Neural progenitor cell (in vitro differentiated cells): ENCODE measurements around the gene MRC2. TPM values are rescaled to one million over a fixed set of nuclear protein-coding genes. Genes with fewer than 3 reads are reported as not detected.

Experiments used
- DNase-seq: peaks from one replicate; pipeline ENCODE4 v3.0.0-alpha.2; 2016; ENCODE audit warnings: low spot score
- H2AFZ ChIP-seq: fragments of 200-600 bp; sonication (generic); replicated peaks from 2 replicates; pipeline ENCODE4 v1.6.1; 2016; ENCODE audit warnings: antibody characterized with exemption
- H3F3A ChIP-seq: fragments of 200-600 bp; sonication (generic); 2 replicates; pipeline ENCODE4 v1.6.1; 2016; ENCODE audit warnings: antibody characterized with exemption, low read depth
- H3K27ac ChIP-seq: fragments of 200-600 bp; sonication (generic); 2 replicates; pipeline ENCODE4 v1.5.1; 2016; ENCODE audit warnings: mild to moderate bottlenecking
- H3K27me3 ChIP-seq: fragments of 200-600 bp; sonication (generic); 2 replicates; pipeline ENCODE4 v1.6.1; 2016; ENCODE audit warnings: mild to moderate bottlenecking, moderate library complexity
- H3K36me3 ChIP-seq: fragments of 200-600 bp; sonication (generic); 2 replicates; pipeline ENCODE4 v1.5.1; 2016
- H3K4me1 ChIP-seq: fragments of 200-600 bp; sonication (generic); 2 replicates; pipeline ENCODE4 v1.6.1; 2016; ENCODE audit warnings: mixed run types
- H3K4me2 ChIP-seq: fragments of 200-600 bp; sonication (generic); 2 replicates; pipeline ENCODE4 v1.6.1; 2016
- H3K4me3 ChIP-seq: fragments of 200-600 bp; sonication (generic); 2 replicates; pipeline ENCODE4 v1.5.1; 2016
- H3K79me2 ChIP-seq: fragments of 200-600 bp; sonication (generic); 2 replicates; pipeline ENCODE4 v1.6.1; 2016; ENCODE audit warnings: low read depth
- H3K9ac ChIP-seq: fragments of 200-600 bp; sonication (generic); 2 replicates; pipeline ENCODE4 v1.6.1; 2016
- H3K9me3 ChIP-seq: fragments of 200-600 bp; sonication (generic); 2 replicates; pipeline ENCODE4 v1.5.1; 2016; ENCODE audit warnings: low read depth
- H4K20me1 ChIP-seq: fragments of 200-600 bp; sonication (generic); 2 replicates; pipeline ENCODE4 v1.6.1; 2016; ENCODE audit warnings: low read depth
- H3K27ac Mint-ChIP-seq: 3 replicates; pipeline ENCODE4 v1.8.0; 2021; ENCODE audit warnings: mixed read lengths
- H3K27me3 Mint-ChIP-seq: 2 replicates; pipeline ENCODE4 v1.8.0; 2022; ENCODE audit warnings: low read depth, mild to moderate bottlenecking, inconsistent platforms, moderate library complexity, mixed read lengths; ENCODE audit not compliant: insufficient read depth
- H3K36me3 Mint-ChIP-seq: 3 replicates; pipeline ENCODE4 v1.8.0; 2021; ENCODE audit warnings: mixed read lengths
- H3K4me1 Mint-ChIP-seq: 3 replicates; pipeline ENCODE4 v1.8.0; 2021; ENCODE audit warnings: mixed read lengths
- H3K4me3 Mint-ChIP-seq: 3 replicates; pipeline ENCODE4 v1.8.0; 2021; ENCODE audit warnings: mild to moderate bottlenecking, moderate library complexity, mixed read lengths
- H3K9me3 Mint-ChIP-seq: 3 replicates; pipeline ENCODE4 v1.8.0; 2020; ENCODE audit warnings: mixed read lengths
- EZH2 ChIP-seq: fragments of 200-600 bp; sonication (generic); IDR thresholded peaks from 2 replicates; pipeline ENCODE4 v1.6.1; 2017; ENCODE audit warnings: antibody characterized with exemption, mild to moderate bottlenecking, moderate library complexity
- EZH2phosphoT487 ChIP-seq: fragments of 200-600 bp; sonication (generic); IDR thresholded peaks from 2 replicates; pipeline ENCODE4 v1.6.1; 2017; ENCODE audit warnings: antibody characterized with exemption
- total RNA-seq: library from RNA; depleted of rRNA; stranded (reverse); fragments of >200 nt; gene quantifications from 2 replicates; pipeline ENCODE4 v1.2.3, GENCODE V29; 2015; ENCODE audit warnings: low replicate concordance
- TF ChIP-seq, protein P1 (sequence below): fragments of 200-600 bp; sonication (generic); IDR thresholded peaks from 2 replicates; pipeline ENCODE4 v1.5.1; 2017; ENCODE audit warnings: antibody characterized with exemption, mild to moderate bottlenecking

MRC2 gene
- total RNA-seq, 1 donor from 2014 or later: 24.6 TPM

- no peak overlapping the region for H3K4me3 ChIP-seq
- H4K20me1 ChIP-seq: no peaks in the 10 kb centered on the region
- H2AFZ ChIP-seq: no peak overlapping the region
- H3F3A ChIP-seq: no peaks in the 10 kb centered on the region
- no peak overlapping the region for H3K4me2 ChIP-seq
- no peaks in the 10 kb centered on the region for H3K9me3 ChIP-seq
- peaks cover 9% of the 10 kb centered on the region for H3K4me1 ChIP-seq
- no peak overlapping the region for H3K27ac Mint-ChIP-seq
- no peaks in the 10 kb centered on the region for H3K79me2 ChIP-seq
- no peak overlapping the region for H3K27ac ChIP-seq
- no peak overlapping the region for H3K4me3 Mint-ChIP-seq
- H3K27me3 ChIP-seq: no peaks in the 10 kb centered on the region
- DNase-seq: no peak
- no peaks in the 10 kb centered on the region for H3K36me3 Mint-ChIP-seq
- no peak overlapping the region for H3K9ac ChIP-seq
- H3K9me3 Mint-ChIP-seq: peaks cover 9% of the 10 kb centered on the region
- peaks cover 12% of the 10 kb centered on the region for H3K4me1 Mint-ChIP-seq
- no peak for TF ChIP-seq EZH2
- no peak for TF ChIP-seq EZH2phosphoT487
- TF ChIP-seq, protein P1, sequence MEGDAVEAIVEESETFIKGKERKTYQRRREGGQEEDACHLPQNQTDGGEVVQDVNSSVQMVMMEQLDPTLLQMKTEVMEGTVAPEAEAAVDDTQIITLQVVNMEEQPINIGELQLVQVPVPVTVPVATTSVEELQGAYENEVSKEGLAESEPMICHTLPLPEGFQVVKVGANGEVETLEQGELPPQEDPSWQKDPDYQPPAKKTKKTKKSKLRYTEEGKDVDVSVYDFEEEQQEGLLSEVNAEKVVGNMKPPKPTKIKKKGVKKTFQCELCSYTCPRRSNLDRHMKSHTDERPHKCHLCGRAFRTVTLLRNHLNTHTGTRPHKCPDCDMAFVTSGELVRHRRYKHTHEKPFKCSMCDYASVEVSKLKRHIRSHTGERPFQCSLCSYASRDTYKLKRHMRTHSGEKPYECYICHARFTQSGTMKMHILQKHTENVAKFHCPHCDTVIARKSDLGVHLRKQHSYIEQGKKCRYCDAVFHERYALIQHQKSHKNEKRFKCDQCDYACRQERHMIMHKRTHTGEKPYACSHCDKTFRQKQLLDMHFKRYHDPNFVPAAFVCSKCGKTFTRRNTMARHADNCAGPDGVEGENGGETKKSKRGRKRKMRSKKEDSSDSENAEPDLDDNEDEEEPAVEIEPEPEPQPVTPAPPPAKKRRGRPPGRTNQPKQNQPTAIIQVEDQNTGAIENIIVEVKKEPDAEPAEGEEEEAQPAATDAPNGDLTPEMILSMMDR: no peak
- peaks cover 3% of the 10 kb centered on the region for H3K27me3 Mint-ChIP-seq
- no peaks in the 10 kb centered on the region for H3K36me3 ChIP-seq
Observed at GRCh38 chr17:62717589-62717855, 90.1 kb downstream of the MRC2 start.

- Histone ChIP-seq H3K79me2 (no peaks in the 10 kb centered on the region), H3K4me1 (peaks cover 9% of the 10 kb centered on the region), H3K4me2 (no peak overlapping the region), H3K9ac (no peak overlapping the region), H3K36me3 (no peaks in the 10 kb centered on the region), H3K27me3 (no peaks in the 10 kb centered on the region), H3K4me3 (no peak overlapping the region), H3K9me3 (no peaks in the 10 kb centered on the region), H2AFZ (no peak overlapping the region), H4K20me1 (no peaks in the 10 kb centered on the region), H3F3A (no peaks in the 10 kb centered on the region), H3K27ac (no peak overlapping the region)
- H3K27me3 Mint-ChIP-seq: peaks cover 3% of the 10 kb centered on the region
- no peak overlapping the region for H3K27ac Mint-ChIP-seq
- H3K9me3 Mint-ChIP-seq: peaks cover 9% of the 10 kb centered on the region
- H3K36me3 Mint-ChIP-seq: no peaks in the 10 kb centered on the region
- H3K4me3 Mint-ChIP-seq: no peak overlapping the region
- TF ChIP-seq, protein P1: no peak
- TF ChIP-seq EZH2phosphoT487 (no peak), EZH2 (no peak)
- no peak for DNase-seq
- peaks cover 12% of the 10 kb centered on the region for H3K4me1 Mint-ChIP-seq
Observed at GRCh38 chr17:62717889-62718288, 90.4 kb downstream of the MRC2 start.

DNA sequence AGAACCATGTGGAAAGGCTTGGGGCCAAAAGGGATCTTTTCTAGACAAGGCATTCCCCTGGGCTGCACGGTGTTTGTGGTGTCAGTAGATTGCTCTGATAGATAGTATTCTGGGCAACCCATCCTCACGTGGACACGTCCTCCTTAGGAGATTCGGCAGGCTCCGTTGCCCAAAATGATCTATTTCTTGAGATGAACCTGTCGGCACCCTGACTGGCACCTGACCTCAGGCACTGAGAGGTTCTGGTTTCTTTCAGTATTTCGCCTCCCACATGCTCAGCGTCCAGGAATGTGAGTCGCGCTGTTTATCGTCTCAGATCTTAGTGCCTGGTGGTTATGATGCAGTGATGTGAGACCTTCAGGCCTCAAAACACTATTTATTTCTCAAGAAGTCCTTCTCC is 91.0 kb downstream of the MRC2 start:
- H3K9ac ChIP-seq: no peak overlapping the region
- H3F3A ChIP-seq: no peaks in the 10 kb centered on the region
- H3K4me1 ChIP-seq: peaks cover 5% of the 10 kb centered on the region
- no peaks in the 10 kb centered on the region for H3K9me3 ChIP-seq
- Mint-ChIP-seq H3K4me3 (no peak overlapping the region), H3K27me3 (peaks cover 3% of the 10 kb centered on the region), H3K27ac (no peak overlapping the region), H3K36me3 (no peaks in the 10 kb centered on the region), H3K9me3 (peaks cover 9% of the 10 kb centered on the region), H3K4me1 (peaks cover 11% of the 10 kb centered on the region)
- TF ChIP-seq EZH2: no peak
- no peak for TF ChIP-seq EZH2phosphoT487
- TF ChIP-seq, protein P1: no peak
- H3K27ac ChIP-seq: no peak overlapping the region
- H3K79me2 ChIP-seq: no peaks in the 10 kb centered on the region
- H3K4me3 ChIP-seq: no peak overlapping the region
- H3K36me3 ChIP-seq: no peaks in the 10 kb centered on the region
- no peak for DNase-seq
- H2AFZ ChIP-seq: no peak overlapping the region
- H3K27me3 ChIP-seq: no peaks in the 10 kb centered on the region
- no peak overlapping the region for H3K4me2 ChIP-seq
- no peaks in the 10 kb centered on the region for H4K20me1 ChIP-seq

GRCh38 chr17:62719586-62719985 is 92.1 kb downstream of the MRC2 start:
- Mint-ChIP-seq H3K27me3 (peaks cover 3% of the 10 kb centered on the region), H3K9me3 (peaks cover 9% of the 10 kb centered on the region), H3K4me1 (peaks cover 11% of the 10 kb centered on the region), H3K36me3 (no peaks in the 10 kb centered on the region), H3K27ac (no peak overlapping the region), H3K4me3 (no peak overlapping the region)
- Histone ChIP-seq H3K36me3 (no peaks in the 10 kb centered on the region), H3F3A (peaks cover 2% of the 10 kb centered on the region), H3K79me2 (no peaks in the 10 kb centered on the region), H3K9me3 (no peaks in the 10 kb centered on the region), H3K4me3 (no peak overlapping the region), H4K20me1 (no peaks in the 10 kb centered on the region), H2AFZ (no peak overlapping the region), H3K4me1 (peaks cover 11% of the 10 kb centered on the region), H3K27me3 (no peaks in the 10 kb centered on the region), H3K9ac (no peak overlapping the region), H3K4me2 (no peak overlapping the region), H3K27ac (no peak overlapping the region)
- DNase-seq: no peak
- TF ChIP-seq EZH2phosphoT487: no peak
- TF ChIP-seq EZH2: no peak
- TF ChIP-seq, protein P1: no peak
